ENCODE measurements around the gene ARHGAP23. TPM values are rescaled to one million over a fixed set of nuclear protein-coding genes. Genes with fewer than 3 reads are reported as not detected.

ARHGAP23 gene
- total and polyA plus RNA-seq, 2 donors (not counting 3 experiments of a cell fraction or from before 2014, with no cell fraction given): 25.4 to 190 TPM

DNA sequence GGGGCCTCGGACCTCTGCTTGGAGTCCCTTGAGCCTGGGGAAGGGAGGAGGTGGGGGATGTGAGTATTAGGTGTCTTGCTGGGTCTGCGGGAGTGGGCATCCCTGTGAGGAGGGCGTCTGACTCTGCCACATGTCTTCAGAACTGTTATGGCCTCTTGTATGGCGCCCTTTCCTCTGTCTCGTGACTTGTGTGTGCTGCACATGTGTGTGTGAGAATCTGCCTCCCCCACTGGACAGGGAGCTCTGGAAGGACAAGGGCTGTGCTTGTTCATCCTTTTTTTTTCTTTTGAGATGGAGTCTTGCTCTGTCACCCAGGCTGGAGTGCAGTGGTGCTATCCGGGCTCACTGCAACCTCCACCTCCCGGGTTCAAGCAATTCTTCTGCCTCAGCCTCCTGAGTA is 33.4 kb downstream of the ARHGAP23 start:
- no peak for FAIRE-seq
- BruUV-seq (replicated peaks): no TSS peak
- CTCF ChIA-PET: interaction anchor here (1.5 to 1.6 kb wide), 2 partner anchors 10 to 206 kb away, joined by 3 to 5 read pairs; no protein-coding TSS in a partner anchor

More for the DNA sequence above, 33.4 kb downstream of the ARHGAP23 start:
- POLR2A ChIA-PET: no interaction called here
- no peak for DNase-seq (ENCODE audit: low read depth, low spot score)
- intact Hi-C loops (cut with micrococcal nuclease) (no loop called here), dilution Hi-C loops (cut with MboI; ENCODE audit: extremely low pct_ligation_motif_present, low sequenced_read_pairs) (no loop called here)
- H3K4me1 ChIP-seq (ENCODE audit: control insufficient read depth, extremely low read depth, insufficient read depth, low read length): peaks cover 18% of the 10 kb centered on the region
- H3K4me2 ChIP-seq (ENCODE audit: insufficient read depth, low read length): no peak overlapping the region
- no peak overlapping the region for H3K9ac ChIP-seq (replicated peaks; ENCODE audit: extremely low read depth, insufficient read depth, low read length)
- no peaks in the 10 kb centered on the region for H3K27me3 ChIP-seq (ENCODE audit: control insufficient read depth in 2 of 2, insufficient read depth in 2 of 2, low read length in 2 of 2)
- H3K36me3 ChIP-seq (ENCODE audit: control insufficient read depth in 2 of 2, extremely low read depth in 1 of 2, insufficient read depth in 2 of 2, low read length in 2 of 2): peaks cover 27 to 61% of the 10 kb centered on the region in 2 experiments
- H3K9me1 ChIP-seq (replicated peaks; ENCODE audit: control insufficient read depth, extremely low read depth, insufficient read depth, low read length): no peaks in the 10 kb centered on the region
- no peaks in the 10 kb centered on the region for H3K9me3 ChIP-seq (replicated peaks; ENCODE audit: control insufficient read depth, insufficient read depth, low read length)
- no peak overlapping the region for H3K4me3 ChIP-seq (replicated peaks in 1 of 3; ENCODE audit: insufficient read depth in 1 of 3, low read depth in 1 of 3, low read length in 3 of 3)
- H4K20me1 ChIP-seq (replicated peaks; ENCODE audit: control insufficient read depth, extremely low read depth, insufficient read depth, low read length): no peaks in the 10 kb centered on the region
- no peak overlapping the region for H2AFZ ChIP-seq (ENCODE audit: low read depth, low read length)
- no peak overlapping the region for H3K27ac ChIP-seq (ENCODE audit: insufficient read depth, low read depth, low read length)
- no peak for TF ChIP-seq GATA2 (IDR thresholded peaks at IDR 0.05; ENCODE audit: insufficient read depth, insufficient read length, low read depth, low read length)
- no peak for TF ChIP-seq FOS (IDR thresholded peaks at IDR 0.05; ENCODE audit: borderline replicate concordance, insufficient read depth, low read length)
- no peak for TF ChIP-seq CTCF (IDR thresholded peaks at IDR 0.05; ENCODE audit: extremely low read depth in 1 of 2, insufficient read depth in 1 of 2, low read depth in 1 of 2, low read length in 2 of 2)
- TF ChIP-seq JUN (IDR thresholded peaks at IDR 0.05; ENCODE audit: borderline replicate concordance, insufficient read depth, insufficient read length, low read depth): no peak
- TF ChIP-seq POLR2AphosphoS5 (IDR thresholded peaks at IDR 0.05; ENCODE audit: insufficient read depth, low read depth, low read length): no peak
- TF ChIP-seq EZH2 (IDR thresholded peaks at IDR 0.05; ENCODE audit: borderline replicate concordance, low read depth, low read length, severe bottlenecking): no peak
- no peak for TF ChIP-seq POLR2A (IDR thresholded peaks at IDR 0.05; ENCODE audit: low read depth, low read length)
- TF ChIP-seq MYC (IDR thresholded peaks at IDR 0.05; ENCODE audit: low read depth, low read length): no peak
- TF ChIP-seq, protein P1, sequence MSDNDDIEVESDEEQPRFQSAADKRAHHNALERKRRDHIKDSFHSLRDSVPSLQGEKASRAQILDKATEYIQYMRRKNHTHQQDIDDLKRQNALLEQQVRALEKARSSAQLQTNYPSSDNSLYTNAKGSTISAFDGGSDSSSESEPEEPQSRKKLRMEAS (IDR thresholded peaks at IDR 0.05; ENCODE audit: insufficient read depth, insufficient read length): no peak
- peaks cover 78% of the 10 kb centered on the region for H3K79me2 ChIP-seq (ENCODE audit: control insufficient read depth, insufficient read depth, low read length)
